ENCODE measurements around the gene VAMP2.

The VAMP2 gene

DNA sequence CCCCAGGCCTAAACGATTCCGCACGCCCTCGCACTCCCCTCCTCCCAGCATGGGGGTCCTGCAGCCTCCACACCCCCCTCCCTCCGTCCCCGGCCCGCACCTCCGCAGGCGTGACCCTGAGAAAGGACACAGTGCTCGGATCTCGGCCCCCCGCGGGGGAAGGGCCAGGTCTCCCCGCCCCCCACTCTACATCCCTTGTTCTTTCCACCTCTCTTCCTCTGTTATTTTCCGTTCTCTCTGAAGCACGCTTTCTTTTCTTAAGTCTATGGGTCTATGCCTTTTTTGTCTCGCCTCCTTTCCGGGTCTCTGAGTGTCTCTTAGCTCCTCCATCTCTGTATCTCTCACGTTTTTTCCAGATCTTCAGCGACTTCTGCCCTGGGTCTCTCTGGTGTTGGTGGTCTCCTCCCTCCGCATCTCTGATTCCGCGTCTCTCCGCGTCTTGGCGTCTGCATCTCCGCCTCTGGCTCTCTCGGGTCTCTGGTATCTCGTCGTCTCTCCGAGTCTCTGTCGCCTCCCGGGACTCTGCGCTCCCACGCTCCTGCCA, 36.7 kb downstream of the VAMP2 start (continued):
- TF ChIP-seq, protein P1, sequence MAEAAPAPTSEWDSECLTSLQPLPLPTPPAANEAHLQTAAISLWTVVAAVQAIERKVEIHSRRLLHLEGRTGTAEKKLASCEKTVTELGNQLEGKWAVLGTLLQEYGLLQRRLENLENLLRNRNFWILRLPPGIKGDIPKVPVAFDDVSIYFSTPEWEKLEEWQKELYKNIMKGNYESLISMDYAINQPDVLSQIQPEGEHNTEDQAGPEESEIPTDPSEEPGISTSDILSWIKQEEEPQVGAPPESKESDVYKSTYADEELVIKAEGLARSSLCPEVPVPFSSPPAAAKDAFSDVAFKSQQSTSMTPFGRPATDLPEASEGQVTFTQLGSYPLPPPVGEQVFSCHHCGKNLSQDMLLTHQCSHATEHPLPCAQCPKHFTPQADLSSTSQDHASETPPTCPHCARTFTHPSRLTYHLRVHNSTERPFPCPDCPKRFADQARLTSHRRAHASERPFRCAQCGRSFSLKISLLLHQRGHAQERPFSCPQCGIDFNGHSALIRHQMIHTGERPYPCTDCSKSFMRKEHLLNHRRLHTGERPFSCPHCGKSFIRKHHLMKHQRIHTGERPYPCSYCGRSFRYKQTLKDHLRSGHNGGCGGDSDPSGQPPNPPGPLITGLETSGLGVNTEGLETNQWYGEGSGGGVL (tag by site-specific recombination; IDR thresholded peaks at IDR 0.05): peak; percentile 72
- TF ChIP-seq ZNF239 (tag by site-specific recombination; IDR thresholded peaks at IDR 0.05): no peak
- TF ChIP-seq ZBTB1 (tag by site-specific recombination; IDR thresholded peaks at IDR 0.05): peak; percentile 37; the same call in 1 of the 2 replicates
- TF ChIP-seq, protein P2, sequence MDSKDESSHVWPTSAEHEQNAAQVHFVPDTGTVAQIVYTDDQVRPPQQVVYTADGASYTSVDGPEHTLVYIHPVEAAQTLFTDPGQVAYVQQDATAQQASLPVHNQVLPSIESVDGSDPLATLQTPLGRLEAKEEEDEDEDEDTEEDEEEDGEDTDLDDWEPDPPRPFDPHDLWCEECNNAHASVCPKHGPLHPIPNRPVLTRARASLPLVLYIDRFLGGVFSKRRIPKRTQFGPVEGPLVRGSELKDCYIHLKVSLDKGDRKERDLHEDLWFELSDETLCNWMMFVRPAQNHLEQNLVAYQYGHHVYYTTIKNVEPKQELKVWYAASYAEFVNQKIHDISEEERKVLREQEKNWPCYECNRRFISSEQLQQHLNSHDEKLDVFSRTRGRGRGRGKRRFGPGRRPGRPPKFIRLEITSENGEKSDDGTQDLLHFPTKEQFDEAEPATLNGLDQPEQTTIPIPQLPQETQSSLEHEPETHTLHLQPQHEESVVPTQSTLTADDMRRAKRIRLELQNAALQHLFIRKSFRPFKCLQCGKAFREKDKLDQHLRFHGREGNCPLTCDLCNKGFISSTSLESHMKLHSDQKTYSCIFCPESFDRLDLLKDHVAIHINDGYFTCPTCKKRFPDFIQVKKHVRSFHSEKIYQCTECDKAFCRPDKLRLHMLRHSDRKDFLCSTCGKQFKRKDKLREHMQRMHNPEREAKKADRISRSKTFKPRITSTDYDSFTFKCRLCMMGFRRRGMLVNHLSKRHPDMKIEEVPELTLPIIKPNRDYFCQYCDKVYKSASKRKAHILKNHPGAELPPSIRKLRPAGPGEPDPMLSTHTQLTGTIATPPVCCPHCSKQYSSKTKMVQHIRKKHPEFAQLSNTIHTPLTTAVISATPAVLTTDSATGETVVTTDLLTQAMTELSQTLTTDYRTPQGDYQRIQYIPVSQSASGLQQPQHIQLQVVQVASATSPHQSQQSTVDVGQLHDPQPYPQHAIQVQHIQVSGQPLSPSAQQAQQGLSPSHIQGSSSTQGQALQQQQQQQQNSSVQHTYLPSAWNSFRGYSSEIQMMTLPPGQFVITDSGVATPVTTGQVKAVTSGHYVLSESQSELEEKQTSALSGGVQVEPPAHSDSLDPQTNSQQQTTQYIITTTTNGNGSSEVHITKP (tag by site-specific recombination; IDR thresholded peaks at IDR 0.05): peak; percentile 53; the same call in 1 of the 2 replicates
- TF ChIP-seq, protein P3, sequence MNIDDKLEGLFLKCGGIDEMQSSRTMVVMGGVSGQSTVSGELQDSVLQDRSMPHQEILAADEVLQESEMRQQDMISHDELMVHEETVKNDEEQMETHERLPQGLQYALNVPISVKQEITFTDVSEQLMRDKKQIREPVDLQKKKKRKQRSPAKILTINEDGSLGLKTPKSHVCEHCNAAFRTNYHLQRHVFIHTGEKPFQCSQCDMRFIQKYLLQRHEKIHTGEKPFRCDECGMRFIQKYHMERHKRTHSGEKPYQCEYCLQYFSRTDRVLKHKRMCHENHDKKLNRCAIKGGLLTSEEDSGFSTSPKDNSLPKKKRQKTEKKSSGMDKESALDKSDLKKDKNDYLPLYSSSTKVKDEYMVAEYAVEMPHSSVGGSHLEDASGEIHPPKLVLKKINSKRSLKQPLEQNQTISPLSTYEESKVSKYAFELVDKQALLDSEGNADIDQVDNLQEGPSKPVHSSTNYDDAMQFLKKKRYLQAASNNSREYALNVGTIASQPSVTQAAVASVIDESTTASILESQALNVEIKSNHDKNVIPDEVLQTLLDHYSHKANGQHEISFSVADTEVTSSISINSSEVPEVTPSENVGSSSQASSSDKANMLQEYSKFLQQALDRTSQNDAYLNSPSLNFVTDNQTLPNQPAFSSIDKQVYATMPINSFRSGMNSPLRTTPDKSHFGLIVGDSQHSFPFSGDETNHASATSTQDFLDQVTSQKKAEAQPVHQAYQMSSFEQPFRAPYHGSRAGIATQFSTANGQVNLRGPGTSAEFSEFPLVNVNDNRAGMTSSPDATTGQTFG (tag by site-specific recombination; IDR thresholded peaks at IDR 0.05; ENCODE audit: borderline replicate concordance): no peak
- no peak for TF ChIP-seq ZNF184 (tag by site-specific recombination; IDR thresholded peaks at IDR 0.05)
- TF ChIP-seq ZNF560 (tag by site-specific recombination; IDR thresholded peaks at IDR 0.05; ENCODE audit: borderline replicate concordance): no peak
- TF ChIP-seq ZNF341 (tag by site-specific recombination; IDR thresholded peaks at IDR 0.05; ENCODE audit: low read depth): peak; percentile 96
- no peak; the same call in 1 of the 2 replicates for TF ChIP-seq IKZF3 (tag by site-specific recombination; IDR thresholded peaks at IDR 0.05)
- no peak for TF ChIP-seq ZNF202 (tag by site-specific recombination; IDR thresholded peaks at IDR 0.05; ENCODE audit: borderline replicate concordance)
- no peak for TF ChIP-seq ZNF19 (tag by site-specific recombination; IDR thresholded peaks at IDR 0.05; ENCODE audit: low read depth)
- TF ChIP-seq ZBTB8A (tag by site-specific recombination; IDR thresholded peaks at IDR 0.05): no peak
- TF ChIP-seq ZNF433 (tag by site-specific recombination; IDR thresholded peaks at IDR 0.05; ENCODE audit: low read depth): no peak
- TF ChIP-seq, protein P4, sequence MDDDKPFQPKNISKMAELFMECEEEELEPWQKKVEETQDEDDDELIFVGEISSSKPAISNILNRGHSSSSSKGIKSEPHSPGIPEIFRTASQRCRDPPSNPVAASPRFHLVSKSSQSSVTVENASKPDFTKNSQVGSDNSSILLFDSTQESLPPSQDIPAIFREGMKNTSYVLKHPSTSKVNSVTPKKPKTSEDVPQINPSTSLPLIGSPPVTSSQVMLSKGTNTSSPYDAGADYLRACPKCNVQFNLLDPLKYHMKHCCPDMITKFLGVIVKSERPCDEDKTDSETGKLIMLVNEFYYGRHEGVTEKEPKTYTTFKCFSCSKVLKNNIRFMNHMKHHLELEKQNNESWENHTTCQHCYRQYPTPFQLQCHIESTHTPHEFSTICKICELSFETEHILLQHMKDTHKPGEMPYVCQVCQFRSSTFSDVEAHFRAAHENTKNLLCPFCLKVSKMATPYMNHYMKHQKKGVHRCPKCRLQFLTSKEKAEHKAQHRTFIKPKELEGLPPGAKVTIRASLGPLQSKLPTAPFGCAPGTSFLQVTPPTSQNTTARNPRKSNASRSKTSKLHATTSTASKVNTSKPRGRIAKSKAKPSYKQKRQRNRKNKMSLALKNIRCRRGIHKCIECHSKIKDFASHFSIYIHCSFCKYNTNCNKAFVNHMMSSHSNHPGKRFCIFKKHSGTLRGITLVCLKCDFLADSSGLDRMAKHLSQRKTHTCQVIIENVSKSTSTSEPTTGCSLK (tag by site-specific recombination; IDR thresholded peaks at IDR 0.05): no peak
- TF ChIP-seq ZNF426 (tag by site-specific recombination; IDR thresholded peaks at IDR 0.05): no peak
- no peak for TF ChIP-seq ZNF747 (tag by site-specific recombination; IDR thresholded peaks at IDR 0.05)
- TF ChIP-seq ZNF558 (tag by site-specific recombination; IDR thresholded peaks at IDR 0.05): 0 out of 2 replicates have a peak, but pooled peaks have one; percentile 1
- TF ChIP-seq ZNF623 (tag by site-specific recombination; IDR thresholded peaks at IDR 0.05): no peak
- TF ChIP-seq, protein P5, sequence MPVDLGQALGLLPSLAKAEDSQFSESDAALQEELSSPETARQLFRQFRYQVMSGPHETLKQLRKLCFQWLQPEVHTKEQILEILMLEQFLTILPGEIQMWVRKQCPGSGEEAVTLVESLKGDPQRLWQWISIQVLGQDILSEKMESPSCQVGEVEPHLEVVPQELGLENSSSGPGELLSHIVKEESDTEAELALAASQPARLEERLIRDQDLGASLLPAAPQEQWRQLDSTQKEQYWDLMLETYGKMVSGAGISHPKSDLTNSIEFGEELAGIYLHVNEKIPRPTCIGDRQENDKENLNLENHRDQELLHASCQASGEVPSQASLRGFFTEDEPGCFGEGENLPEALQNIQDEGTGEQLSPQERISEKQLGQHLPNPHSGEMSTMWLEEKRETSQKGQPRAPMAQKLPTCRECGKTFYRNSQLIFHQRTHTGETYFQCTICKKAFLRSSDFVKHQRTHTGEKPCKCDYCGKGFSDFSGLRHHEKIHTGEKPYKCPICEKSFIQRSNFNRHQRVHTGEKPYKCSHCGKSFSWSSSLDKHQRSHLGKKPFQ (tag by site-specific recombination; IDR thresholded peaks at IDR 0.05): no peak
- TF ChIP-seq ZFHX2 (tag by site-specific recombination; conservative IDR thresholded peaks at IDR 0.05): peak; percentile 87
- TF ChIP-seq KLF8 (tag by site-specific recombination; IDR thresholded peaks at IDR 0.05): peak; percentile 15; the same call in 1 of the 2 replicates
- no peak for TF ChIP-seq SETDB1 (IDR thresholded peaks at IDR 0.05; ENCODE audit: insufficient read length, low read length)
- TF ChIP-seq, protein P6, sequence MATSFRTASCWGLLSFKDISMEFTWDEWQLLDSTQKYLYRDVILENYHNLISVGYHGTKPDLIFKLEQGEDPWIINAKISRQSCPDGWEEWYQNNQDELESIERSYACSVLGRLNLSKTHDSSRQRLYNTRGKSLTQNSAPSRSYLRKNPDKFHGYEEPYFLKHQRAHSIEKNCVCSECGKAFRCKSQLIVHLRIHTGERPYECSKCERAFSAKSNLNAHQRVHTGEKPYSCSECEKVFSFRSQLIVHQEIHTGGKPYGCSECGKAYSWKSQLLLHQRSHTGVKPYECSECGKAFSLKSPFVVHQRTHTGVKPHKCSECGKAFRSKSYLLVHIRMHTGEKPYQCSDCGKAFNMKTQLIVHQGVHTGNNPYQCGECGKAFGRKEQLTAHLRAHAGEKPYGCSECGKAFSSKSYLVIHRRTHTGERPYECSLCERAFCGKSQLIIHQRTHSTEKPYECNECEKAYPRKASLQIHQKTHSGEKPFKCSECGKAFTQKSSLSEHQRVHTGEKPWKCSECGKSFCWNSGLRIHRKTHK (tag by site-specific recombination; IDR thresholded peaks at IDR 0.05): no peak
- no peak for TF ChIP-seq TCF7L2 (IDR thresholded peaks at IDR 0.05; ENCODE audit: borderline replicate concordance, low read depth, low read length)
- TF ChIP-seq ZNF394 (tag by site-specific recombination; IDR thresholded peaks at IDR 0.05; ENCODE audit: borderline replicate concordance): no peak; the same call in 1 of the 2 replicates

Measured in HEK293 (cell line).